CD14-positive monocyte (primary cell): ENCODE results near the gene NRXN3. TPM values are rescaled to one million over a fixed set of nuclear protein-coding genes. Genes with fewer than 3 reads are reported as not detected.

Experiments
- DNase-seq, 3 donors: peaks; one replicate each; pipeline ENCODE4 v3.0.0-alpha.2; 2011 to 2022
- H2AFZ ChIP-seq: 2 replicates; pipeline ENCODE4 v1.6.0; 2012; ENCODE audit warnings: mild to moderate bottlenecking, low read depth, low read length, inconsistent platforms; ENCODE audit not compliant: insufficient read depth, poor library complexity, severe bottlenecking
- H3K27ac ChIP-seq, 2 donors: 1 replicate in 1 of 2; 2 replicates in 1 of 2; pipeline ENCODE4 v1.5.1; 2012 to 2013; ENCODE audit warnings: low read length in 2 of 2, control low read depth in 1 of 2, inconsistent platforms in 1 of 2, low read depth in 1 of 2, mild to moderate bottlenecking in 1 of 2
- H3K27me3 ChIP-seq, 2 donors: one replicate each; pipeline versions ENCODE4 v1.6.0 to v1.6.1; 2011 to 2013; ENCODE audit warnings: low read length in 2 of 2; ENCODE audit not compliant: control insufficient read depth in 2 of 2, insufficient read depth in 2 of 2
- H3K36me3 ChIP-seq, 2 donors: replicated peaks in 1 of 2; 1 replicate in 1 of 2; 2 replicates in 1 of 2; pipeline versions ENCODE4 v1.5.1 to v1.6.1; 2012 to 2013; ENCODE audit warnings: low read length in 2 of 2, control low read depth in 1 of 2, inconsistent platforms in 1 of 2, mild to moderate bottlenecking in 1 of 2; ENCODE audit not compliant: insufficient read depth in 2 of 2, control insufficient read depth in 1 of 2
- H3K4me1 ChIP-seq, 2 donors: 1 replicate in 1 of 2; 2 replicates in 1 of 2; pipeline versions ENCODE4 v1.5.1 to v1.6.1; 2012 to 2013; ENCODE audit warnings: low read length in 2 of 2, control low read depth in 1 of 2, inconsistent platforms in 1 of 2, mild to moderate bottlenecking in 1 of 2, moderate library complexity in 1 of 2; ENCODE audit not compliant: insufficient read depth in 2 of 2, control insufficient read depth in 1 of 2
- H3K4me2 ChIP-seq: replicated peaks from 2 replicates; pipeline ENCODE3; 2012; ENCODE audit warnings: low read length, moderate library complexity, mild to moderate bottlenecking; ENCODE audit not compliant: poor library complexity, severe bottlenecking; ENCODE audit errors: extremely low read depth
- H3K4me3 ChIP-seq, 3 experiments: fragments of 200-600 bp in 1 of 3; sonication (generic) in 1 of 3; replicated peaks in 1 of 3; 1 replicate in 2 of 3; 2 replicates in 1 of 3; pipeline ENCODE4 v1.5.1; 2011 to 2013; ENCODE audit warnings: low read length in 3 of 3, mild to moderate bottlenecking in 3 of 3, control low read depth in 2 of 3, low read depth in 2 of 3, inconsistent platforms in 1 of 3, moderate library complexity in 1 of 3
- H3K79me2 ChIP-seq: 2 replicates; pipeline ENCODE4 v1.6.0; 2012; ENCODE audit warnings: mild to moderate bottlenecking, control low read depth, inconsistent platforms, low read length, moderate library complexity; ENCODE audit not compliant: insufficient read depth
- H3K9ac ChIP-seq: 2 replicates; pipeline ENCODE4 v1.6.0; 2017; ENCODE audit warnings: low read length, mild to moderate bottlenecking; ENCODE audit not compliant: insufficient read depth, poor library complexity, severe bottlenecking
- H3K9me3 ChIP-seq, 2 donors: replicated peaks in 1 of 2; 1 replicate in 1 of 2; 2 replicates in 1 of 2; pipeline versions ENCODE4 v1.5.1 to v1.6.1; 2012 to 2013; ENCODE audit warnings: low read length in 2 of 2, control low read depth in 1 of 2; ENCODE audit not compliant: control insufficient read depth in 1 of 2, insufficient read depth in 1 of 2
- H4K20me1 ChIP-seq: 2 replicates; pipeline ENCODE4 v1.6.0; 2012; ENCODE audit warnings: mild to moderate bottlenecking, low read length, control low read depth, moderate library complexity; ENCODE audit not compliant: insufficient read depth
- H3K27ac Mint-ChIP-seq, 7 donors: one replicate each; pipeline ENCODE4 v1.8.0; 2020; ENCODE audit warnings: mild to moderate bottlenecking in 7 of 7, mixed read lengths in 7 of 7, moderate library complexity in 6 of 7, inconsistent platforms in 2 of 7
- H3K27me3 Mint-ChIP-seq, 3 donors: one replicate each; pipeline ENCODE4 v1.8.0; 2021 to 2022; ENCODE audit warnings: low read depth in 3 of 3, mild to moderate bottlenecking in 3 of 3, mixed read lengths in 3 of 3, moderate library complexity in 3 of 3, inconsistent platforms in 1 of 3
- H3K36me3 Mint-ChIP-seq, 2 donors: one replicate each; pipeline ENCODE4 v1.8.0; 2020; ENCODE audit warnings: mixed read lengths in 2 of 2, inconsistent platforms in 1 of 2, mild to moderate bottlenecking in 1 of 2
- H3K4me1 Mint-ChIP-seq: one replicate; pipeline ENCODE4 v1.8.0; 2020; ENCODE audit warnings: mild to moderate bottlenecking, mixed read lengths
- H3K4me3 Mint-ChIP-seq, 2 donors: one replicate each; pipeline ENCODE4 v1.8.0; 2020; ENCODE audit warnings: mild to moderate bottlenecking in 2 of 2, mixed read lengths in 2 of 2, moderate library complexity in 1 of 2
- H3K9me3 Mint-ChIP-seq, 7 donors: one replicate each; pipeline ENCODE4 v1.8.0; 2020 to 2022; ENCODE audit warnings: mixed read lengths in 7 of 7, mild to moderate bottlenecking in 6 of 7, moderate library complexity in 6 of 7, inconsistent platforms in 2 of 7
- WGBS: methylation state at CpG from one replicate; pipeline ENCODE4 v1.1.5; 2013; ENCODE audit warnings: missing lambda C conversion rate; ENCODE audit not compliant: insufficient coverage; 5-methylcytosine and 5-hydroxymethylcytosine counted together
- intact Hi-C, 2 donors: fragments of 100-400 bp; cut with micrococcal nuclease; formaldehyde crosslinking; loops; one replicate each; pipeline versions ENCODE4 v1.15.0 to v1.15.1; 2023
- polyA plus RNA-seq, 3 donors: library from polyadenylated mRNA; depleted of rRNA in 1 of 3; unstranded in 2 of 3; stranded (reverse) in 1 of 3; fragments of 300-500 nt in 2 of 3; fragments of >200 nt in 1 of 3; fragmentation: Illumina TruSeq in 2 of 3; gene quantifications; 1 replicate in 2 of 3; 2 replicates in 1 of 3; pipeline ENCODE4 v1.2.3, GENCODE V29; 2012 to 2021
- TF ChIP-seq, protein P1 (sequence below): fragments of 200-600 bp; IDR thresholded peaks from one replicate; pipeline ENCODE4 v1.8.0; 2022; ENCODE audit warnings: antibody characterized with exemption, mild to moderate bottlenecking

Gene NRXN3
- polyA plus RNA-seq, 3 donors: not detected

DNA sequence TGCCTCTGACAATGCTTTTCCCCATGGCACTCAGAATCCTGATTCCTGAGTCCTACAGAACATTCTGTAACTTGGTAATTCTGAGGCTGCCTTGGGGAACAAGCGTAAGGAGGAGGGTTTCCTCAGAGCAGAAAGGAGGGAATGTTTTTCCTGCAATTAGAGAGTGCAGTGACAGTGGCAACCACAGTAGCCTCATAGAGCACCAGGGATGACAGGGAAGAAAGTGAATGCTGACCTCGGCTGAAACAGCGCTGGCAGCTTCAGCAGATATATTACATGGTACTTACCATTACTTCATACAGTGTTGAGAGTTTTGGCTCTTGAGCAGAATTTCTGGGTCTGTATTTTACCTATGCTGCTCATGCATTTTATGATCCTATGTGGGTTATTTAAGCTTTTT, 757.1 kb downstream of the NRXN3 start:
- no peak overlapping the region for H3K4me3 Mint-ChIP-seq
- DNase-seq: no peak
- no CpG with 5 or more reads among the region's 3 CpGs for WGBS
- Histone ChIP-seq H3K36me3 (no peaks in the 10 kb centered on the region), H3K9ac (no peak overlapping the region), H3K79me2 (no peaks in the 10 kb centered on the region), H3K27ac (no peak overlapping the region), H3K4me3 (no peak overlapping the region), H4K20me1 (no peaks in the 10 kb centered on the region), H3K4me1 (no peaks in the 10 kb centered on the region), H2AFZ (no peak overlapping the region), H3K9me3 (no peaks in the 10 kb centered on the region), H3K27me3 (no peaks in the 10 kb centered on the region), H3K4me2 (no peak overlapping the region)
- H3K36me3 Mint-ChIP-seq: no peaks in the 10 kb centered on the region
- TF ChIP-seq, protein P1, sequence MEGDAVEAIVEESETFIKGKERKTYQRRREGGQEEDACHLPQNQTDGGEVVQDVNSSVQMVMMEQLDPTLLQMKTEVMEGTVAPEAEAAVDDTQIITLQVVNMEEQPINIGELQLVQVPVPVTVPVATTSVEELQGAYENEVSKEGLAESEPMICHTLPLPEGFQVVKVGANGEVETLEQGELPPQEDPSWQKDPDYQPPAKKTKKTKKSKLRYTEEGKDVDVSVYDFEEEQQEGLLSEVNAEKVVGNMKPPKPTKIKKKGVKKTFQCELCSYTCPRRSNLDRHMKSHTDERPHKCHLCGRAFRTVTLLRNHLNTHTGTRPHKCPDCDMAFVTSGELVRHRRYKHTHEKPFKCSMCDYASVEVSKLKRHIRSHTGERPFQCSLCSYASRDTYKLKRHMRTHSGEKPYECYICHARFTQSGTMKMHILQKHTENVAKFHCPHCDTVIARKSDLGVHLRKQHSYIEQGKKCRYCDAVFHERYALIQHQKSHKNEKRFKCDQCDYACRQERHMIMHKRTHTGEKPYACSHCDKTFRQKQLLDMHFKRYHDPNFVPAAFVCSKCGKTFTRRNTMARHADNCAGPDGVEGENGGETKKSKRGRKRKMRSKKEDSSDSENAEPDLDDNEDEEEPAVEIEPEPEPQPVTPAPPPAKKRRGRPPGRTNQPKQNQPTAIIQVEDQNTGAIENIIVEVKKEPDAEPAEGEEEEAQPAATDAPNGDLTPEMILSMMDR: no peak
- no peak overlapping the region for H3K27ac Mint-ChIP-seq
- no peaks in the 10 kb centered on the region for H3K9me3 Mint-ChIP-seq
- H3K27me3 Mint-ChIP-seq: peaks cover 0 to 2% (median 0%) of the 10 kb centered on the region in 3 donors
- no peaks in the 10 kb centered on the region for H3K4me1 Mint-ChIP-seq
- intact Hi-C loops: no loop called here

DNA sequence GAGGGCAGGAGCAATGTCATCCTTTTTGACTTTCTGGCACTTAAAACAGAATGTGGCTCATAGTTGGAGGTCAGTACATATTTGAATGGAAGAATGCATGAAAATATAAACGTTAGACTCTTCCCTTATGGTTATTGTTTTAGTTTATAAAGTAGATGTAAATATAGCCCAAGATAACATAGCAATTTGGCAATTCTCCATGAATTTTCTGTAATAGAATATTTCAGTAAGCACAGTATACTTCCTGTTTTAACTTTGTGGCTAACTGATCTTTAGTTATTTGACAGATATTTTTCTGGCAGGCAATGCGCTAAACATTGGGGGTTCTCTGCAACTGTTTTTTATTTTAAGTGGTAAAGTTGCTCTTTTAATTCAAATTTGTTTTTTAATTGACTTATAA, 763.0 kb downstream of the NRXN3 start:
- no peak for DNase-seq
- WGBS: no CpG with 5 or more reads among the region's 2 CpGs

More for the DNA sequence above, 763.0 kb downstream of the NRXN3 start:
- no peaks in the 10 kb centered on the region for H3K9me3 ChIP-seq
- peaks cover 0 to 4% (median 2%) of the 10 kb centered on the region in 3 donors for H3K27me3 Mint-ChIP-seq
- no peaks in the 10 kb centered on the region for H3K36me3 Mint-ChIP-seq
- H3K9me3 Mint-ChIP-seq: no peaks in the 10 kb centered on the region
- no peak overlapping the region for H3K9ac ChIP-seq
- no peaks in the 10 kb centered on the region for H3K36me3 ChIP-seq
- H3K4me3 Mint-ChIP-seq: no peak overlapping the region
- TF ChIP-seq, protein P1: no peak
- no peak overlapping the region for H2AFZ ChIP-seq
- H3K4me1 Mint-ChIP-seq: no peaks in the 10 kb centered on the region
- H3K79me2 ChIP-seq: no peaks in the 10 kb centered on the region
- no peak overlapping the region for H3K27ac Mint-ChIP-seq
- intact Hi-C loops: no loop called here
- no peaks in the 10 kb centered on the region for H3K4me1 ChIP-seq
- H3K27ac ChIP-seq: no peak overlapping the region
- no peaks in the 10 kb centered on the region for H3K27me3 ChIP-seq
- H4K20me1 ChIP-seq: no peaks in the 10 kb centered on the region
- no peak overlapping the region for H3K4me2 ChIP-seq
- no peak overlapping the region for H3K4me3 ChIP-seq
